Ovary (tissue), 9 donors: ENCODE data around the gene IGF1R. TPM values are rescaled to one million over a fixed set of nuclear protein-coding genes. Genes with fewer than 3 reads are reported as not detected.

Experiments
- DNase-seq, 5 donors: peaks; one replicate each; pipeline ENCODE4 v3.0.0-alpha.2; 2019 to 2020
- H3K27ac ChIP-seq, 2 donors: fragments of 200-600 bp; one replicate each; pipeline versions ENCODE4 v1.5.1 to v1.8.0; 2019 to 2022
- H3K27me3 ChIP-seq: fragments of 200-600 bp; one replicate; pipeline ENCODE4 v1.8.0; 2022
- H3K36me3 ChIP-seq: fragments of 200-600 bp; sonication (generic); one replicate; pipeline ENCODE4 v1.5.1; 2019
- H3K4me1 ChIP-seq: one replicate; pipeline ENCODE4 v1.8.1; 2013; ENCODE audit warnings: mild to moderate bottlenecking, moderate library complexity; ENCODE audit not compliant: insufficient read depth
- H3K4me3 ChIP-seq: fragments of 200-600 bp; sonication (generic); one replicate; pipeline ENCODE4 v1.5.1; 2017
- H3K9me3 ChIP-seq, 2 donors: fragments of 200-600 bp in 1 of 2; sonication (generic) in 1 of 2; one replicate each; pipeline versions ENCODE4 v1.5.1 to v1.8.1; 2013 to 2019; ENCODE audit warnings: mild to moderate bottlenecking in 1 of 2, moderate library complexity in 1 of 2
- CTCF ChIP-seq, 3 donors: fragments of 450-650 bp in 2 of 3; fragments of 200-600 bp in 1 of 3; IDR thresholded peaks; one replicate each; pipeline versions ENCODE4 v1.5.1 to v1.8.0; 2016 to 2022; ENCODE audit warnings: antibody characterized with exemption in 3 of 3, mild to moderate bottlenecking in 1 of 3
- EP300 ChIP-seq: sonication (generic); formaldehyde crosslinking; IDR thresholded peaks from one replicate; pipeline ENCODE4 v1.6.1; 2017; ENCODE audit warnings: antibody characterized with exemption
- POLR2A ChIP-seq: fragments of 450-650 bp; IDR thresholded peaks from one replicate; pipeline ENCODE4 v1.6.1; 2017; ENCODE audit warnings: antibody characterized with exemption, mild to moderate bottlenecking, moderate library complexity
- WGBS, 3 donors: extraction: QIAGEN DNeasy Blood & Tissue Kit in 1 of 3; methylation state at CpG; one replicate each; pipeline versions ENCODE4 v1.1.5 to v1.1.7; 2013 to 2017; 5-methylcytosine and 5-hydroxymethylcytosine counted together
- intact Hi-C, 4 donors: fragments of 100-400 bp; cut with DNase I; formaldehyde crosslinking; loops; one replicate each; pipeline versions ENCODE4 v1.11.0 to v1.15.1; 2022 to 2023
- polyA plus RNA-seq, 2 donors: library from polyadenylated mRNA; stranded (reverse); fragments of 200-250 nt in 1 of 2; fragments of 350-450 nt in 1 of 2; fragmentation: Illumina TruSeq in 1 of 2; extraction: RNeasy Lipid Tissue Mini Kit (QIAGEN cat#74804) in 1 of 2; gene quantifications; one replicate each; pipeline ENCODE4 v1.2.3, GENCODE V29; 2013 to 2014
- total RNA-seq, 7 donors: library from RNA; depleted of rRNA in 2 of 7; stranded (reverse); fragments of >200 nt in 2 of 7; fragmentation: NEBNext Ultra II Directional in 3 of 7; extraction: Animal tissue kit (Norgen Biotek cat#: 25700) in 3 of 7; gene quantifications; one replicate each; pipeline versions ENCODE4 v1.1.0 to v1.2.4, GENCODE V29; 2016 to 2023
- donor health status: DM: no; HTN: no; CAD: no; lungs with moderate emphysema.
- donor health status: DM: no; HTN: no; CAD: no.
- donor health status: Bipolar disorder and iron deficiency.
- donor health status: DM: yes; HTN: yes; CAD: no.
- donor health status: DM: no; HTN: no; CAD: no.
- donor health status: DM: yes; HTN: yes; CAD: no.

The IGF1R gene
- total and polyA plus RNA-seq, 9 donors: 15.4 to 88.7 (median 68.9) TPM

- peaks cover 29% of the 10 kb centered on the region for H3K4me1 ChIP-seq
- WGBS, 3 donors: 12 to 20% (median 12%) methylated on average over 20 of the region's 20 CpGs
Measured at GRCh38 chr15:98727115-98728040, 79.0 kb downstream of the IGF1R start.

GRCh38 chr15:98728082-98728810 is 79.9 kb downstream of the IGF1R start:
- TF ChIP-seq CTCF (IDR thresholded peaks at IDR 0.05) (no peak), EP300 (no peak), POLR2A (no peak)
- H3K9me3 ChIP-seq: no peaks in the 10 kb centered on the region
- H3K4me1 ChIP-seq: peaks cover 24% of the 10 kb centered on the region
- no peak overlapping the region for H3K4me3 ChIP-seq
- H3K27me3 ChIP-seq: no peaks in the 10 kb centered on the region
- H3K27ac ChIP-seq: peak overlapping the region in 1 of 2 donors; percentile 55
- H3K36me3 ChIP-seq: no peaks in the 10 kb centered on the region
- intact Hi-C loops: no loop called here
- DNase-seq: peak in 1 of 5 donors; percentile 19
- WGBS, 3 donors: 75 to 82% (median 77%) methylated on average over 13 of the region's 13 CpGs

More at GRCh38 chr15:98727115-98728040, 79.0 kb downstream of the IGF1R start:
- intact Hi-C loops: no loop called here
- TF ChIP-seq POLR2A (no peak), CTCF (IDR thresholded peaks at IDR 0.05) (no peak), EP300 (no peak)
- H3K4me3 ChIP-seq: no peak overlapping the region
- no peaks in the 10 kb centered on the region for H3K27me3 ChIP-seq
- H3K27ac ChIP-seq: peak overlapping the region; percentile 57 to 63
- no peaks in the 10 kb centered on the region for H3K9me3 ChIP-seq
- no peaks in the 10 kb centered on the region for H3K36me3 ChIP-seq
- DNase-seq: peak; percentile 84 to 87 (median 85)

GRCh38 chr15:98728811-98729160 is 80.4 kb downstream of the IGF1R start:
- Histone ChIP-seq H3K27me3 (no peaks in the 10 kb centered on the region), H3K27ac (no peak overlapping the region), H3K4me1 (peaks cover 27% of the 10 kb centered on the region), H3K36me3 (no peaks in the 10 kb centered on the region), H3K4me3 (no peak overlapping the region), H3K9me3 (no peaks in the 10 kb centered on the region)
- TF ChIP-seq CTCF (IDR thresholded peaks at IDR 0.05) (no peak), POLR2A (no peak), EP300 (no peak)
- intact Hi-C loops: no loop called here
- no peak for DNase-seq
- WGBS, 3 donors: 44 to 61% (median 51%) methylated on average over 2 of the region's 2 CpGs

- no peak overlapping the region for H3K27ac ChIP-seq
- intact Hi-C loops: loop anchor here in 1 of 4 donors (10.0 kb wide), 1 partner anchor 55 kb away; no protein-coding TSS in a partner anchor
- WGBS, 3 donors: 40 to 50% (median 41%) methylated on average over 3 of the region's 3 CpGs
- H3K9me3 ChIP-seq: no peaks in the 10 kb centered on the region
- TF ChIP-seq POLR2A (no peak), CTCF (IDR thresholded peaks at IDR 0.05) (no peak), EP300 (no peak)
- peaks cover 29% of the 10 kb centered on the region for H3K4me1 ChIP-seq
- peak in 1 of 5 donors; percentile 19 for DNase-seq
- H3K36me3 ChIP-seq: no peaks in the 10 kb centered on the region
- H3K4me3 ChIP-seq: no peak overlapping the region
- no peaks in the 10 kb centered on the region for H3K27me3 ChIP-seq
Measured at GRCh38 chr15:98729446-98730042, 81.2 kb downstream of the IGF1R start.
